ENCODE results near the gene ELF3. TPM values are rescaled to one million over a fixed set of nuclear protein-coding genes. Genes with fewer than 3 reads are reported as not detected.

The ELF3 gene
- total and polyA plus RNA-seq, 2 of the 13 experiments (the other 11 are each of a cell fraction or from before 2014, with no cell fraction given) = 11.5 to 55.1 TPM

DNA sequence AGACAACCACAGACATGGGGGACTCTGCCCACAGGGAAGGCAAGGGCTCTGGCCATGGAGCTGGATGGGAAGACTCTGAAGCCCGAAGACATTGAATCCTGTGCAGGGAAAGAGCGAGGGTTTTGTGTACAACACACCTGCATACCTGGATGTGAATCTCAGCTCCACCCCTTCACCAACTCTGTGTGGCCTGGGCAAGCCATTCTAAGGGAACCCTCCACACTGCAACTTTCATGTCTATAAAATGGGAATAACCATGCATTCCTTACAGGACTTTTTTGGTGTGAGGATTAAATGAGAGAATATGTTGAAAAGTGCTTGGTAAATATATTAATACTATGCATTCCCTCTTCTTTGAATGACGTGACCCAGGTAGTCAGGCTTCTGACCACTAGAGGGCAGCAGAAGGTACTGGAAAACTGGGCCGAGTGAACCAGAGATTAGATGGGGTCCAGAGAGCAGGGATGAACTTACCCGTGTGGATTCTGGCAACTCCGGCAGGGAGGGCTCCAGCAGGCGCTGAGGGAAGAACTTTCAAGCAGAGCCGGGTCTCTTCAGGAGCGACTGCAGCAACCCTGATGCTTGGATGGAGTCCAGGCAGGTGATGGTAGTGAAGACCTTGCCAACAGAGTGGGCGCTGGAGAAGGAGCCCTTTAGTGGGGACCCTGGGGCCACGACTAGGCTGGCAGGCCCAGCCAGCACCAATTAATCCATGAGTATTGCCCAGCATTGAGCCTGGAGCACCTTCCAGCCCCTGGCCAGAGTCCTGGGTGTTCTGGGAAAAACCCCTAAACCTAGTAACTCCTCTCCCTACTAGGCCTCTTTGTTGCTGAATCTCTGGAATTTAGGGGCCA, 834 bp upstream of the ELF3 start:
- DNase-seq (ENCODE audit: low spot score) (peak; percentile 84), ATAC-seq (peak; percentile 71), FAIRE-seq (peak; percentile 82)
- Histone ChIP-seq H3K27ac (ENCODE audit: extremely low read length, insufficient read depth, low read length) (peak overlapping the region; percentile 72), H2AFZ (ENCODE audit: low read length) (no peak overlapping the region), H3K36me3 (replicated peaks in 1 of 2; ENCODE audit: control insufficient read depth in 1 of 2, insufficient read depth in 2 of 2, low read length in 2 of 2) (peaks cover 23 to 39% of the 10 kb centered on the region in 2 experiments), H3K9me3 (ENCODE audit: low read length) (no peaks in the 10 kb centered on the region), H4K20me1 (ENCODE audit: insufficient read depth, low read length) (peaks cover 48% of the 10 kb centered on the region), H3K9ac (ENCODE audit: insufficient read depth, low read depth, low read length) (peak overlapping the region; percentile 70), H3K79me2 (ENCODE audit: insufficient read depth, low read length) (peaks cover 37% of the 10 kb centered on the region), H3K4me1 (ENCODE audit: insufficient read depth, low read length) (peaks cover 71% of the 10 kb centered on the region), H3K27me3 (ENCODE audit: control insufficient read depth in 1 of 2, insufficient read depth in 2 of 2, low read length in 2 of 2) (no peaks in the 10 kb centered on the region; a peak in 1 of 5 replicates), H3K4me2 (ENCODE audit: low read depth, low read length) (peak overlapping the region; percentile 77), H3K4me3 (replicated peaks in 1 of 3; ENCODE audit: insufficient read depth in 1 of 3, low read depth in 2 of 3, low read length in 3 of 3) (peak overlapping the region; percentile 46 to 93 (median 55))
- intact Hi-C loops (cut with micrococcal nuclease; ENCODE audit: unreplicated experiment) = loop anchor here (1.0 kb wide), 4 partner anchors 26 to 110 kb away; no protein-coding TSS in a partner anchor
- 0% methylated on average over 5 of the region's 11 CpGs for WGBS (ENCODE audit: low lambda C conversion rate)
- ChIA-PET CTCF (ENCODE audit: low intra/inter-chr PET ratio, low total read pairs) (interaction anchor here (1.3 to 2.9 kb wide), 4 partner anchors 81 to 126 kb away, joined by 4 to 69 read pairs (median 12); partner anchors contain the start of gene GPR37L1), POLR2A (interaction anchor here (0.6 to 3.9 kb wide), 41 partner anchors 8 to 1295 kb away, joined by 3 to 118 read pairs (median 7); partner anchors contain the start of genes BTG2, GPR37L1, LMOD1 and RNPEP)
- TSS peak; percentile 80 for BruUV-seq (replicated peaks)
- in situ Hi-C loops (cut with HindIII; ENCODE audit: extremely low pct_ligation_motif_present, low pct_unique_long_range_greater_than_20kb) = loop anchor here (5.0 kb wide), 1 partner anchor 108 kb away; no protein-coding TSS in a partner anchor
- no peak for TF ChIP-seq ZNF746 (CRISPR knock-in tag; IDR thresholded peaks at IDR 0.05)
- TF ChIP-seq REXO4 (CRISPR knock-in tag; IDR thresholded peaks at IDR 0.05; ENCODE audit: borderline replicate concordance) = no peak
- no peak for TF ChIP-seq HOXA5 (CRISPR knock-in tag; IDR thresholded peaks at IDR 0.05)
- TF ChIP-seq MXI1 (IDR thresholded peaks at IDR 0.05; ENCODE audit: borderline replicate concordance, low read depth, low read length) = no peak
- no peak for TF ChIP-seq SYNCRIP (IDR thresholded peaks at IDR 0.05; ENCODE audit: insufficient read depth, low read depth, low read length)
- TF ChIP-seq DR1 (CRISPR knock-in tag; IDR thresholded peaks at IDR 0.05) = no peak
- no peak for TF ChIP-seq DNMT1 (CRISPR knock-in tag; IDR thresholded peaks at IDR 0.05)
- TF ChIP-seq, protein P1, sequence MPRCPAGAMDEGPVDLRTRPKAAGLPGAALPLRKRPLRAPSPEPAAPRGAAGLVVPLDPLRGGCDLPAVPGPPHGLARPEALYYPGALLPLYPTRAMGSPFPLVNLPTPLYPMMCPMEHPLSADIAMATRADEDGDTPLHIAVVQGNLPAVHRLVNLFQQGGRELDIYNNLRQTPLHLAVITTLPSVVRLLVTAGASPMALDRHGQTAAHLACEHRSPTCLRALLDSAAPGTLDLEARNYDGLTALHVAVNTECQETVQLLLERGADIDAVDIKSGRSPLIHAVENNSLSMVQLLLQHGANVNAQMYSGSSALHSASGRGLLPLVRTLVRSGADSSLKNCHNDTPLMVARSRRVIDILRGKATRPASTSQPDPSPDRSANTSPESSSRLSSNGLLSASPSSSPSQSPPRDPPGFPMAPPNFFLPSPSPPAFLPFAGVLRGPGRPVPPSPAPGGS (CRISPR knock-in tag; IDR thresholded peaks at IDR 0.05) = no peak
- TF ChIP-seq, protein P2, sequence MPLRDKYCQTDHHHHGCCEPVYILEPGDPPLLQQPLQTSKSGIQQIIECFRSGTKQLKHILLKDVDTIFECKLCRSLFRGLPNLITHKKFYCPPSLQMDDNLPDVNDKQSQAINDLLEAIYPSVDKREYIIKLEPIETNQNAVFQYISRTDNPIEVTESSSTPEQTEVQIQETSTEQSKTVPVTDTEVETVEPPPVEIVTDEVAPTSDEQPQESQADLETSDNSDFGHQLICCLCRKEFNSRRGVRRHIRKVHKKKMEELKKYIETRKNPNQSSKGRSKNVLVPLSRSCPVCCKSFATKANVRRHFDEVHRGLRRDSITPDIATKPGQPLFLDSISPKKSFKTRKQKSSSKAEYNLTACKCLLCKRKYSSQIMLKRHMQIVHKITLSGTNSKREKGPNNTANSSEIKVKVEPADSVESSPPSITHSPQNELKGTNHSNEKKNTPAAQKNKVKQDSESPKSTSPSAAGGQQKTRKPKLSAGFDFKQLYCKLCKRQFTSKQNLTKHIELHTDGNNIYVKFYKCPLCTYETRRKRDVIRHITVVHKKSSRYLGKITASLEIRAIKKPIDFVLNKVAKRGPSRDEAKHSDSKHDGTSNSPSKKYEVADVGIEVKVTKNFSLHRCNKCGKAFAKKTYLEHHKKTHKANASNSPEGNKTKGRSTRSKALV (CRISPR knock-in tag; IDR thresholded peaks at IDR 0.05) = no peak
- no peak for TF ChIP-seq ZNF782 (CRISPR knock-in tag; IDR thresholded peaks at IDR 0.05; ENCODE audit: borderline replicate concordance)
- TF ChIP-seq ZNF552 (CRISPR knock-in tag; IDR thresholded peaks at IDR 0.05; ENCODE audit: borderline replicate concordance) = no peak
- no peak for TF ChIP-seq SNAPC2 (CRISPR knock-in tag; IDR thresholded peaks at IDR 0.05)
- no peak for TF ChIP-seq BRD4 (CRISPR knock-in tag; IDR thresholded peaks at IDR 0.05)
- 0 out of 2 replicates have a peak, but pooled peaks have one; percentile 22 for TF ChIP-seq ZNF205 (CRISPR knock-in tag; IDR thresholded peaks at IDR 0.05)
- TF ChIP-seq ZNF674 (CRISPR knock-in tag; IDR thresholded peaks at IDR 0.05; ENCODE audit: low read depth) = no peak
- TF ChIP-seq FOXO1 (CRISPR knock-in tag; IDR thresholded peaks at IDR 0.05) = no peak
- TF ChIP-seq, protein P3, sequence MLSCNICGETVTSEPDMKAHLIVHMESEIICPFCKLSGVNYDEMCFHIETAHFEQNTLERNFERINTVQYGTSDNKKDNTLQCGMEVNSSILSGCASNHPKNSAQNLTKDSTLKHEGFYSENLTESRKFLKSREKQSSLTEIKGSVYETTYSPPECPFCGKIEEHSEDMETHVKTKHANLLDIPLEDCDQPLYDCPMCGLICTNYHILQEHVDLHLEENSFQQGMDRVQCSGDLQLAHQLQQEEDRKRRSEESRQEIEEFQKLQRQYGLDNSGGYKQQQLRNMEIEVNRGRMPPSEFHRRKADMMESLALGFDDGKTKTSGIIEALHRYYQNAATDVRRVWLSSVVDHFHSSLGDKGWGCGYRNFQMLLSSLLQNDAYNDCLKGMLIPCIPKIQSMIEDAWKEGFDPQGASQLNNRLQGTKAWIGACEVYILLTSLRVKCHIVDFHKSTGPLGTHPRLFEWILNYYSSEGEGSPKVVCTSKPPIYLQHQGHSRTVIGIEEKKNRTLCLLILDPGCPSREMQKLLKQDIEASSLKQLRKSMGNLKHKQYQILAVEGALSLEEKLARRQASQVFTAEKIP (CRISPR knock-in tag; IDR thresholded peaks at IDR 0.05; ENCODE audit: borderline replicate concordance) = no peak
